Activated gamma-delta T cell treated with Interleukin-2 at 50 U/mL for 16 hours (primary cell): Measurements from ENCODE around the gene AK8.

ENCODE experiments used
- DNase-seq: peaks from one replicate; pipeline ENCODE4 v3.0.0-alpha.2; 2020

Gene AK8

GRCh38 chr9:132824951-132825350 is 53.1 kb downstream of the AK8 start:
- no peak for DNase-seq

GRCh38 chr9:132824151-132824550 is 53.9 kb downstream of the AK8 start:
- DNase-seq: no peak

- DNase-seq: no peak
Measured at GRCh38 chr9:132823370-132824145, 54.5 kb downstream of the AK8 start.

GRCh38 chr9:132820169-132820944 is 57.7 kb downstream of the AK8 start:
- no peak for DNase-seq

- no peak for DNase-seq
Measured at GRCh38 chr9:132818588-132818987, 59.5 kb downstream of the AK8 start.

GRCh38 chr9:132814937-132815336 is 63.1 kb downstream of the AK8 start:
- DNase-seq: no peak

- no peak for DNase-seq
Measured at GRCh38 chr9:132813115-132813771, 64.8 kb downstream of the AK8 start.

GRCh38 chr9:132811985-132812384 is 66.1 kb downstream of the AK8 start:
- no peak for DNase-seq

- no peak for DNase-seq
Measured at GRCh38 chr9:132810314-132810713, 67.8 kb downstream of the AK8 start.

GRCh38 chr9:132809677-132810271 is 68.3 kb downstream of the AK8 start:
- DNase-seq: no peak

- no peak for DNase-seq
Measured at GRCh38 chr9:132808645-132809044, 69.4 kb downstream of the AK8 start.

GRCh38 chr9:132806723-132807421 is 71.2 kb downstream of the AK8 start:
- no peak for DNase-seq

- DNase-seq: no peak
Measured at GRCh38 chr9:132806306-132806705, 71.8 kb downstream of the AK8 start.

- DNase-seq: no peak
Measured at GRCh38 chr9:132804576-132805295, 73.3 kb downstream of the AK8 start.

- DNase-seq: no peak
Measured at GRCh38 chr9:132802121-132802795, 75.8 kb downstream of the AK8 start.

GRCh38 chr9:132801659-132802058 is 76.4 kb downstream of the AK8 start:
- DNase-seq: no peak

- DNase-seq: peak; percentile 58
Measured at GRCh38 chr9:132800038-132800648, 77.9 kb downstream of the AK8 start.

- no peak for DNase-seq
Measured at GRCh38 chr9:132798817-132799790, 79.0 kb downstream of the AK8 start.

GRCh38 chr9:132797861-132798659 is 80.0 kb downstream of the AK8 start:
- DNase-seq: no peak
